ENCODE data around the gene PGLYRP2. TPM values are rescaled to one million over a fixed set of nuclear protein-coding genes. Genes with fewer than 3 reads are reported as not detected.

The PGLYRP2 gene
- total RNA-seq, 1 experiment from 2014 or later, result not detected

- intact Hi-C loops (cut with micrococcal nuclease; ENCODE audit: unreplicated experiment), result no loop called here
- peaks cover under 1% of the 10 kb centered on the region for H3K36me3 Mint-ChIP-seq (ENCODE audit: insufficient read depth, unreplicated experiment)
- H3K9me3 ChIP-seq, result no peaks in the 10 kb centered on the region
- TF ChIP-seq CTCF (IDR thresholded peaks at IDR 0.05; ENCODE audit: insufficient read depth in 1 of 2, low read depth in 1 of 2, low read length in 1 of 2, severe bottlenecking in 1 of 2, unreplicated experiment in 1 of 2), result no peak
- H3K36me3 ChIP-seq (ENCODE audit: control insufficient read depth, insufficient read depth, low read length), result no peaks in the 10 kb centered on the region
- H3K4me3 ChIP-seq (ENCODE audit: low read depth, low read length), result no peak overlapping the region
- no peak overlapping the region for H3K4me3 Mint-ChIP-seq (ENCODE audit: unreplicated experiment)
- H3K27me3 ChIP-seq (replicated peaks; ENCODE audit: control insufficient read depth, insufficient read depth, low read length), result no peaks in the 10 kb centered on the region
- ChIA-PET POLR2A (no interaction called here), CTCF (interaction anchor here (0.6 kb wide), 1 partner anchor 287 kb away, joined by 3 read pairs; no protein-coding TSS in a partner anchor)
- H3K27me3 Mint-ChIP-seq (ENCODE audit: insufficient read depth, unreplicated experiment), result no peaks in the 10 kb centered on the region
- DNase-seq, result no peak
- no peaks in the 10 kb centered on the region for H3K9me3 Mint-ChIP-seq (ENCODE audit: unreplicated experiment)
- H3K4me1 Mint-ChIP-seq (ENCODE audit: low read depth, unreplicated experiment), result no peaks in the 10 kb centered on the region
- H3K27ac Mint-ChIP-seq (ENCODE audit: unreplicated experiment), result no peak overlapping the region
- peaks cover 19% of the 10 kb centered on the region for H3K4me1 ChIP-seq
- no TSS peak for BruUV-seq (replicated peaks)
Observed at GRCh38 chr19:15441317-15441716, 38.0 kb downstream of the PGLYRP2 start.

- CTCF ChIA-PET, result no interaction called here
- intact Hi-C loops (cut with micrococcal nuclease; ENCODE audit: unreplicated experiment), result no loop called here
- no peaks in the 10 kb centered on the region for H3K9me3 ChIP-seq
Observed at GRCh38 chr19:15439821-15440641, 39.3 kb downstream of the PGLYRP2 start.

More at GRCh38 chr19:15439821-15440641, 39.3 kb downstream of the PGLYRP2 start:
- Histone ChIP-seq H3K27me3 (replicated peaks; ENCODE audit: control insufficient read depth, insufficient read depth, low read length) (no peaks in the 10 kb centered on the region), H3K36me3 (ENCODE audit: control insufficient read depth, insufficient read depth, low read length) (no peaks in the 10 kb centered on the region), H3K4me1 (peaks cover 19% of the 10 kb centered on the region), H3K4me3 (ENCODE audit: low read depth, low read length) (no peak overlapping the region)
- Mint-ChIP-seq H3K4me1 (ENCODE audit: low read depth, unreplicated experiment) (no peaks in the 10 kb centered on the region), H3K27me3 (ENCODE audit: insufficient read depth, unreplicated experiment) (no peaks in the 10 kb centered on the region), H3K36me3 (ENCODE audit: insufficient read depth, unreplicated experiment) (no peaks in the 10 kb centered on the region), H3K9me3 (ENCODE audit: unreplicated experiment) (no peaks in the 10 kb centered on the region), H3K4me3 (ENCODE audit: unreplicated experiment) (no peak overlapping the region), H3K27ac (ENCODE audit: unreplicated experiment) (no peak overlapping the region)
- no peak for DNase-seq
- BruUV-seq (replicated peaks), result no TSS peak
- POLR2A ChIA-PET, result interaction anchor here (0.5 to 0.6 kb wide), 3 partner anchors 107 to 1236 kb away, joined by 3 to 6 read pairs (median 3); no protein-coding TSS in a partner anchor
- TF ChIP-seq CTCF (IDR thresholded peaks at IDR 0.05; ENCODE audit: insufficient read depth in 1 of 2, low read depth in 1 of 2, low read length in 1 of 2, severe bottlenecking in 1 of 2, unreplicated experiment in 1 of 2), result no peak
